ENCODE results near the gene NARF. TPM values are rescaled to one million over a fixed set of nuclear protein-coding genes. Genes with fewer than 3 reads are reported as not detected.

NARF gene
- total RNA-seq, 1 donor from 2014 or later: 110 TPM

GRCh38 chr17:82444941-82445521 is 13.5 kb upstream of the NARF start:
- intact Hi-C loops (cut with micrococcal nuclease): no loop called here

GRCh38 chr17:82445542-82445941 is 13.0 kb upstream of the NARF start:
- intact Hi-C loops (cut with micrococcal nuclease): no loop called here

GRCh38 chr17:82446124-82446523 is 12.4 kb upstream of the NARF start:
- intact Hi-C loops (cut with micrococcal nuclease): no loop called here

- intact Hi-C loops (cut with micrococcal nuclease): no loop called here
These were observed 11.9 kb upstream of the NARF start for GRCh38 chr17:82446649-82447048.

- intact Hi-C loops (cut with micrococcal nuclease): no loop called here
These were observed 10.7 kb upstream of the NARF start for GRCh38 chr17:82447876-82448275.

- intact Hi-C loops (cut with micrococcal nuclease): loop anchor here (1.0 kb wide), 1 partner anchor 9 kb away; the partner anchor contains the start of gene NARF
These were observed 9.2 kb upstream of the NARF start for GRCh38 chr17:82449131-82449882.

GRCh38 chr17:82449883-82450356 is 8.6 kb upstream of the NARF start:
- intact Hi-C loops (cut with micrococcal nuclease): loop anchor here (1.0 to 5.0 kb wide), 6 partner anchors 8 to 153 kb away; partner anchors contain the start of genes FOXK2, HEXD, NARF and OGFOD3

GRCh38 chr17:82450357-82451106 is 8.0 kb upstream of the NARF start, which contains the start of gene CYBC1:
CYBC1 (minus strand) TSS chr17:82450752; CDS start chr17:82449254, 1,498 bp downstream.
- intact Hi-C loops (cut with micrococcal nuclease): loop anchor here (1.0 to 5.0 kb wide), 5 partner anchors 32 to 153 kb away; partner anchors contain the start of genes FOXK2, HEXD and OGFOD3

GRCh38 chr17:82452162-82452561 is 6.4 kb upstream of the NARF start:
- intact Hi-C loops (cut with micrococcal nuclease): loop anchor here (5.0 kb wide), 2 partner anchors 100 to 155 kb away; no protein-coding TSS in a partner anchor

GRCh38 chr17:82453151-82453550 is 5.4 kb upstream of the NARF start:
- intact Hi-C loops (cut with micrococcal nuclease): loop anchor here (5.0 kb wide), 2 partner anchors 99 to 156 kb away; no protein-coding TSS in a partner anchor

GRCh38 chr17:82453706-82454105 is 4.8 kb upstream of the NARF start:
- intact Hi-C loops (cut with micrococcal nuclease): loop anchor here (5.0 kb wide), 2 partner anchors 99 to 156 kb away; no protein-coding TSS in a partner anchor

GRCh38 chr17:82457073-82457928 is 1.2 kb upstream of the NARF start:
- intact Hi-C loops (cut with micrococcal nuclease): no loop called here

GRCh38 chr17:82457929-82458178 is 687 bp upstream of the NARF start:
- intact Hi-C loops (cut with micrococcal nuclease): loop anchor here (1.0 to 2.0 kb wide), 4 partner anchors 9 to 61 kb away; partner anchors contain the start of genes FOXK2, HEXD and OGFOD3

- intact Hi-C loops (cut with micrococcal nuclease): loop anchor here (1.0 to 2.0 kb wide), 4 partner anchors 10 to 60 kb away; partner anchors contain the start of genes FOXK2, HEXD and OGFOD3
These were observed 414 bp downstream of the NARF start for GRCh38 chr17:82458885-82459424.

GRCh38 chr17:82459936-82460335 is 1.4 kb downstream of the NARF start:
- intact Hi-C loops (cut with micrococcal nuclease): loop anchor here (2.0 kb wide), 2 partner anchors 35 to 59 kb away; partner anchors contain the start of gene FOXK2

GRCh38 chr17:82461827-82462524 is 3.4 kb downstream of the NARF start:
- intact Hi-C loops (cut with micrococcal nuclease): no loop called here

- intact Hi-C loops (cut with micrococcal nuclease): no loop called here
These were observed 4.8 kb downstream of the NARF start for GRCh38 chr17:82463391-82463790.

- intact Hi-C loops (cut with micrococcal nuclease): no loop called here
These were observed 5.5 kb downstream of the NARF start for GRCh38 chr17:82463925-82464566.

- intact Hi-C loops (cut with micrococcal nuclease): no loop called here
These were observed 6.0 kb downstream of the NARF start for GRCh38 chr17:82464567-82464929.
